IMR-90 (cell line): Measurements from ENCODE around the gene SLC6A3. TPM values are rescaled to one million over a fixed set of nuclear protein-coding genes. Genes with fewer than 3 reads are reported as not detected.

Experiments
- ATAC-seq: fragments of 200-7000 bp; cut with Tn5 transposase; 2 replicates; pipeline ENCODE4 v1.9.1; 2020; ENCODE audit warnings: low read depth, mild to moderate bottlenecking, moderate library complexity
- BruUV-seq: library from RNA; stranded (reverse); fragments of 400-500 nt; replicated peaks from 2 replicates; lab custom pipeline; 2021; lab: Mats Ljungman, UMichigan
- CTCF ChIA-PET: fragments of 300-600 bp; formaldehyde crosslinking; extraction: SDS; loops from one replicate; lab custom pipeline; 2021; ENCODE audit warnings: antibody characterized with exemption; lab: Yijun Ruan, JAX
- POLR2A ChIA-PET: fragments of 300-600 bp; sonication (Branson Sonifier 250); formaldehyde crosslinking; loops from one replicate; lab custom pipeline; 2022; ENCODE audit warnings: antibody characterized with exemption; ENCODE audit not compliant: unreplicated experiment; lab: Charles Lee
- DNase-seq: peaks from one replicate; pipeline ENCODE4 v3.0.0; 2013
- H2AFZ ChIP-seq: replicated peaks from 2 replicates; pipeline ENCODE3; 2013; ENCODE audit warnings: low read length, mild to moderate bottlenecking; ENCODE audit not compliant: poor library complexity
- H2AK5ac ChIP-seq: 2 replicates; pipeline ENCODE4 v1.6.1; 2013; ENCODE audit warnings: low read depth, low read length, inconsistent platforms
- H2AK9ac ChIP-seq: replicated peaks from 2 replicates; pipeline ENCODE3; 2013; ENCODE audit warnings: mild to moderate bottlenecking, low read depth, low read length, moderate library complexity; ENCODE audit not compliant: poor library complexity
- H2BK120ac ChIP-seq: 2 replicates; pipeline ENCODE4 v1.6.1; 2013; ENCODE audit warnings: low read depth, low read length, inconsistent platforms
- H2BK15ac ChIP-seq: 3 replicates; pipeline ENCODE4 v1.6.1; 2013; ENCODE audit warnings: low read depth, low read length, inconsistent platforms
- H2BK20ac ChIP-seq: 2 replicates; pipeline ENCODE4 v1.6.1; 2013; ENCODE audit warnings: low read depth, mild to moderate bottlenecking, inconsistent platforms, low read length, moderate library complexity
- H2BK5ac ChIP-seq: 2 replicates; pipeline ENCODE4 v1.6.1; 2013; ENCODE audit warnings: mild to moderate bottlenecking, low read depth, low read length, inconsistent platforms; ENCODE audit not compliant: poor library complexity, severe bottlenecking
- H3K14ac ChIP-seq: replicated peaks from 2 replicates; pipeline ENCODE4 v1.6.1; 2013; ENCODE audit warnings: low read depth, low read length, inconsistent platforms
- H3K18ac ChIP-seq: 2 replicates; pipeline ENCODE4 v1.6.1; 2013; ENCODE audit warnings: low read depth, low read length, control low read depth
- H3K23ac ChIP-seq: 2 replicates; pipeline ENCODE4 v1.6.1; 2013; ENCODE audit warnings: low read depth, low read length, inconsistent platforms
- H3K27ac ChIP-seq: 2 replicates; pipeline ENCODE4 v1.5.1; 2013; ENCODE audit warnings: mild to moderate bottlenecking, control low read depth, low read length; ENCODE audit not compliant: insufficient read depth
- H3K27me3 ChIP-seq: 2 replicates; pipeline ENCODE4 v1.6.1; 2013; ENCODE audit warnings: low read length; ENCODE audit not compliant: control insufficient read depth, insufficient read depth
- H3K36me3 ChIP-seq: 2 replicates; pipeline ENCODE4 v1.6.1; 2013; ENCODE audit warnings: low read length, mixed read lengths; ENCODE audit not compliant: control insufficient read depth, insufficient read depth
- H3K4ac ChIP-seq: 2 replicates; pipeline ENCODE4 v1.6.1; 2013; ENCODE audit warnings: low read depth, low read length, inconsistent platforms
- H3K4me1 ChIP-seq: 2 replicates; pipeline ENCODE4 v1.6.1; 2013; ENCODE audit warnings: low read length, mixed read lengths; ENCODE audit not compliant: control insufficient read depth, insufficient read depth
- H3K4me2 ChIP-seq: 2 replicates; pipeline ENCODE4 v1.6.1; 2013; ENCODE audit warnings: low read depth, mild to moderate bottlenecking, control low read depth, low read length, moderate library complexity
- H3K4me3 ChIP-seq: 2 replicates; pipeline ENCODE4 v1.5.1; 2013; ENCODE audit warnings: low read depth, mild to moderate bottlenecking, control low read depth, low read length, moderate library complexity; ENCODE audit not compliant: insufficient read depth
- H3K56ac ChIP-seq: 2 replicates; pipeline ENCODE4 v1.6.1; 2013; ENCODE audit warnings: low read length, inconsistent platforms; ENCODE audit not compliant: insufficient read depth; ENCODE audit errors: extremely low read depth
- H3K79me1 ChIP-seq, 2 experiments: 2 replicates each; pipeline ENCODE4 v1.6.1; 2013; ENCODE audit warnings: low read length in 2 of 2, inconsistent platforms in 1 of 2, low read depth in 1 of 2
- H3K9ac ChIP-seq: 2 replicates; pipeline ENCODE4 v1.6.1; 2013; ENCODE audit warnings: low read depth, low read length, control low read depth
- H3K9me1 ChIP-seq: 2 replicates; pipeline ENCODE4 v1.6.1; 2013; ENCODE audit warnings: low read length, inconsistent platforms; ENCODE audit not compliant: insufficient read depth
- H3K9me3 ChIP-seq: 2 replicates; pipeline ENCODE4 v1.6.1; 2013; ENCODE audit warnings: low read length; ENCODE audit not compliant: control insufficient read depth, insufficient read depth
- H4K20me1 ChIP-seq: 2 replicates; pipeline ENCODE4 v1.6.1; 2013; ENCODE audit warnings: low read length, inconsistent platforms; ENCODE audit not compliant: insufficient read depth
- H4K5ac ChIP-seq: 2 replicates; pipeline ENCODE4 v1.6.1; 2013; ENCODE audit warnings: mild to moderate bottlenecking, low read depth, low read length, control low read depth
- H4K8ac ChIP-seq, 2 experiments: 2 replicates each; pipeline ENCODE4 v1.6.1; 2013; ENCODE audit warnings: low read depth in 2 of 2, low read length in 2 of 2, control low read depth in 1 of 2, inconsistent platforms in 1 of 2
- H4K91ac ChIP-seq: 2 replicates; pipeline ENCODE4 v1.6.1; 2013; ENCODE audit warnings: low read depth, low read length, inconsistent platforms; ENCODE audit not compliant: insufficient read depth
- BHLHE40 ChIP-seq: fragments of 150-350 bp; IDR thresholded peaks from 2 replicates; pipeline ENCODE4 v1.6.1; 2016; ENCODE audit warnings: mild to moderate bottlenecking, low read depth, low read length
- CEBPB ChIP-seq: IDR thresholded peaks from 2 replicates; pipeline ENCODE4 v1.6.1; 2012; ENCODE audit warnings: low read depth, low read length, improper control_type of control experiment
- CHD1 ChIP-seq: IDR thresholded peaks from 2 replicates; pipeline ENCODE4 v1.6.1; 2012; ENCODE audit warnings: low read depth, low read length, improper control_type of control experiment
- FOS ChIP-seq: fragments of 150-350 bp; IDR thresholded peaks from 2 replicates; pipeline ENCODE4 v1.6.1; 2016; ENCODE audit warnings: low read depth, low read length
- MAFK ChIP-seq: IDR thresholded peaks from 2 replicates; pipeline ENCODE4 v1.6.1; 2012; ENCODE audit warnings: low read depth, low read length, improper control_type of control experiment
- MAZ ChIP-seq: IDR thresholded peaks from 2 replicates; pipeline ENCODE4 v1.6.1; 2012; ENCODE audit warnings: low read depth, mild to moderate bottlenecking, low read length, improper control_type of control experiment, moderate library complexity, borderline replicate concordance
- MXI1 ChIP-seq: IDR thresholded peaks from 2 replicates; pipeline ENCODE4 v1.6.1; 2012; ENCODE audit warnings: low read depth, mild to moderate bottlenecking, low read length, moderate library complexity, borderline replicate concordance
- NFE2L2 ChIP-seq: fragments of 150-350 bp; IDR thresholded peaks from 2 replicates; pipeline ENCODE4 v1.6.1; 2016; ENCODE audit warnings: low read depth, mild to moderate bottlenecking, low read length
- POLR2A ChIP-seq: IDR thresholded peaks from 2 replicates; pipeline ENCODE4 v1.6.1; 2012; ENCODE audit warnings: mild to moderate bottlenecking, low read depth, low read length
- RAD21 ChIP-seq: IDR thresholded peaks from 2 replicates; pipeline ENCODE4 v1.6.1; 2012; ENCODE audit warnings: low read length, improper control_type of control experiment
- RCOR1 ChIP-seq: IDR thresholded peaks from 2 replicates; pipeline ENCODE4 v1.6.1; 2012; ENCODE audit warnings: mild to moderate bottlenecking, low read length, improper control_type of control experiment; ENCODE audit not compliant: insufficient replicate concordance
- RFX5 ChIP-seq: IDR thresholded peaks from 2 replicates; pipeline ENCODE4 v1.8.0; 2012; ENCODE audit warnings: low read depth, mild to moderate bottlenecking, low read length, moderate library complexity
- SMC3 ChIP-seq: fragments of 150-350 bp; IDR thresholded peaks from 2 replicates; pipeline ENCODE4 v1.6.1; 2016; ENCODE audit warnings: low read depth, mild to moderate bottlenecking, antibody characterized with exemption, low read length, moderate library complexity
- WGBS, 2 experiments: methylation state at CpG; one replicate each; pipeline versions ENCODE4 v1.1.5 to v1.1.7; 2013; ENCODE audit warnings: missing lambda C conversion rate in 2 of 2; ENCODE audit not compliant: insufficient read length in 1 of 2; ENCODE audit errors: extremely low coverage in 2 of 2; 5-methylcytosine and 5-hydroxymethylcytosine counted together
- dilution Hi-C: fragments of 300-500 bp; cut with HindIII; formaldehyde crosslinking; loops from one replicate; pipeline ENCODE4 v1.14.3; 2018; ENCODE audit warnings: low sequenced_read_pairs; ENCODE audit not compliant: unreplicated experiment
- in situ Hi-C: fragments of 300-500 bp; cut with MboI; formaldehyde crosslinking; loops from 3 replicates; pipeline ENCODE4 v1.14.3; 2019; ENCODE audit warnings: low sequenced_read_pairs, inconsistent platforms, mixed read lengths
- intact Hi-C: fragments of 100-400 bp; cut with micrococcal nuclease; formaldehyde crosslinking; loops from 2 replicates; pipeline ENCODE4 v1.10.0; 2022
- polyA plus RNA-seq, 3 experiments: library from polyadenylated mRNA; depleted of rRNA; stranded (reverse); fragments of >200 nt; gene quantifications; 2 replicates each; pipeline ENCODE4 v1.2.3, GENCODE V29; 2012; ENCODE audit warnings: low replicate concordance in 1 of 3
- total RNA-seq: library from RNA; depleted of rRNA; stranded (reverse); fragments of >200 nt; gene quantifications from 2 replicates; pipeline ENCODE4 v1.2.3, GENCODE V29; 2012
- TF ChIP-seq, protein P1 (sequence below): fragments of 150-350 bp; IDR thresholded peaks from 2 replicates; pipeline ENCODE4 v1.6.1; 2017; ENCODE audit warnings: mild to moderate bottlenecking, antibody characterized with exemption, low read length, low read depth
- TF ChIP-seq, protein P2 (sequence below): fragments of 150-350 bp; IDR thresholded peaks from 2 replicates; pipeline ENCODE4 v1.6.1; 2016; ENCODE audit warnings: low read depth, mild to moderate bottlenecking, low read length, moderate library complexity, borderline replicate concordance

The SLC6A3 gene
- total and polyA plus RNA-seq, 2 of the 4 experiments (the other 2 are of a cell fraction), result not detected

DNA sequence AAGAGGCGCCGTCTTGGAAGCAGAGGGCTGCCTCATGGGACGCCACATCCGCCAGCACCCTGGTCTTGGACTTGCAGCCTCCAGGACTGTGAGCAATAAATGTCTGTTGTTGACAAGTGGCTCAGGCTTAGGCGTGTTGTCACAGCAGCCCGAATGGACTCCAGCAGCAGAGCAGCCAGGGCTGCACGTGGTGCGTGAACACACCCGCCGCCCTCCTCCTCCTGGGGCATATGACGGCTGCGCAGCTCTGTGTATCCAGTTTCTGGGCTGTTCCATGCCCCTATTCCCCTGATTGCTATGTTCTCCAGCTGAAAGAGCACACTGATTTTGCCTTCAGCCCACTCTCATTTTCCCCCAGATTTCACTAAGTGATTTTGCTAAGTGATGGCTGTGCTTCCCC, 64.3 kb downstream of the SLC6A3 start:
- no peak overlapping the region for H4K91ac ChIP-seq
- no peaks in the 10 kb centered on the region for H3K36me3 ChIP-seq
- H2BK15ac ChIP-seq, result no peak overlapping the region
- POLR2A ChIA-PET, result no interaction called here
- H2AK5ac ChIP-seq, result no peak overlapping the region
- ATAC-seq, result no peak
- no peak overlapping the region for H3K18ac ChIP-seq
- no peak for TF ChIP-seq CHD1
- TF ChIP-seq MXI1, result no peak
- TF ChIP-seq, protein P1, sequence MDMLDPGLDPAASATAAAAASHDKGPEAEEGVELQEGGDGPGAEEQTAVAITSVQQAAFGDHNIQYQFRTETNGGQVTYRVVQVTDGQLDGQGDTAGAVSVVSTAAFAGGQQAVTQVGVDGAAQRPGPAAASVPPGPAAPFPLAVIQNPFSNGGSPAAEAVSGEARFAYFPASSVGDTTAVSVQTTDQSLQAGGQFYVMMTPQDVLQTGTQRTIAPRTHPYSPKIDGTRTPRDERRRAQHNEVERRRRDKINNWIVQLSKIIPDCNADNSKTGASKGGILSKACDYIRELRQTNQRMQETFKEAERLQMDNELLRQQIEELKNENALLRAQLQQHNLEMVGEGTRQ, result no peak
- TF ChIP-seq RFX5, result no peak
- no peak for TF ChIP-seq RAD21
- no peak for TF ChIP-seq MAFK
- TF ChIP-seq RCOR1, result no peak
- TF ChIP-seq POLR2A, result no peak
- no peak for TF ChIP-seq FOS
- TF ChIP-seq SMC3, result no peak
- no peak for TF ChIP-seq NFE2L2
- TF ChIP-seq, protein P2, sequence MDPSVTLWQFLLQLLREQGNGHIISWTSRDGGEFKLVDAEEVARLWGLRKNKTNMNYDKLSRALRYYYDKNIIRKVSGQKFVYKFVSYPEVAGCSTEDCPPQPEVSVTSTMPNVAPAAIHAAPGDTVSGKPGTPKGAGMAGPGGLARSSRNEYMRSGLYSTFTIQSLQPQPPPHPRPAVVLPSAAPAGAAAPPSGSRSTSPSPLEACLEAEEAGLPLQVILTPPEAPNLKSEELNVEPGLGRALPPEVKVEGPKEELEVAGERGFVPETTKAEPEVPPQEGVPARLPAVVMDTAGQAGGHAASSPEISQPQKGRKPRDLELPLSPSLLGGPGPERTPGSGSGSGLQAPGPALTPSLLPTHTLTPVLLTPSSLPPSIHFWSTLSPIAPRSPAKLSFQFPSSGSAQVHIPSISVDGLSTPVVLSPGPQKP, result no peak
- no peak for TF ChIP-seq CEBPB
- TF ChIP-seq BHLHE40, result no peak
- no peak for TF ChIP-seq MAZ
- WGBS, 2 experiments, result 34% methylated on average over 7 of the region's 12 CpGs; no CpG with 5 or more reads in 1 of the 2 experiments
- no peak overlapping the region for H4K8ac ChIP-seq
- CTCF ChIA-PET, result interaction anchor here (0.7 kb wide), 1 partner anchor 16 kb away, joined by 3 read pairs; no protein-coding TSS in a partner anchor
- H3K79me1 ChIP-seq, result no peaks in the 10 kb centered on the region
- H3K4me3 ChIP-seq, result no peak overlapping the region
- H2AK9ac ChIP-seq, result no peak overlapping the region
- no peak overlapping the region for H2BK5ac ChIP-seq
- intact Hi-C loops (loop anchor here (1.0 kb wide), 1 partner anchor 260 kb away; no protein-coding TSS in a partner anchor), in situ Hi-C loops (no loop called here), dilution Hi-C loops (no loop called here)
- H3K56ac ChIP-seq, result no peak overlapping the region
- H3K4me1 ChIP-seq, result peaks cover 3% of the 10 kb centered on the region; the same call in 1 of the 2 replicates
- no peak overlapping the region for H3K23ac ChIP-seq
- no peak overlapping the region for H3K14ac ChIP-seq
- H2BK20ac ChIP-seq, result no peak overlapping the region
- BruUV-seq, result no TSS peak
- no peak overlapping the region for H4K5ac ChIP-seq
- H3K27me3 ChIP-seq, result peaks cover 28% of the 10 kb centered on the region
- H3K9me1 ChIP-seq, result peaks cover 3% of the 10 kb centered on the region; the same call in 1 of the 2 replicates
- no peak for DNase-seq
- no peaks in the 10 kb centered on the region; the same call in 1 of the 2 replicates for H4K20me1 ChIP-seq
- H3K9ac ChIP-seq, result no peak overlapping the region
- H2BK120ac ChIP-seq, result no peak overlapping the region
- no peak overlapping the region for H3K4me2 ChIP-seq
- H3K9me3 ChIP-seq, result peaks cover 3% of the 10 kb centered on the region; the same call in 1 of the 2 replicates
- no peak overlapping the region for H3K4ac ChIP-seq
- no peak overlapping the region for H2AFZ ChIP-seq
- no peak overlapping the region for H3K27ac ChIP-seq
